GM12873 (cell line): ENCODE measurements around the gene ITGB6.

ENCODE experiments used
- TF ChIP-seq, protein P1 (sequence below): IDR thresholded peaks from 2 replicates; pipeline ENCODE4 v1.5.1; 2012; ENCODE audit warnings: low read depth, mild to moderate bottlenecking, moderate library complexity, low read length, control low read depth; ENCODE audit not compliant: insufficient read depth; ENCODE audit errors: missing control alignments

The ITGB6 gene

DNA sequence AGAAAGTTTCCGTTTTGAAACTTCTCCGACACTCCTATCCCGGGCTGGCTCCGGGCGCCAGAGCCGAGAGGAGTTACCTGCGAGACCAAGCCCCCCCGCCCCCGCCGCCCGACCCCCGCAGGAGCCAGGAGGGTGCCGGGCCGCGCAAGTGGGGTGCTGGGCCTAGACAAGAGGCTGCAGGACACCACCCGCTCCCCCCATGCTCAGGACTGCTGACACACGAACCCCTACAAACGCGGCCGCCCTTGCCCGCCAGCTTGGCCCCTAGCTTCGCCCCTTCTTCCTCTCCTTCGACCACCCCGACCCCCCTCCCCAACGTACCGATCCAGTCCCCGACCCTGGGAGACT is 138.2 kb downstream of the ITGB6 start:
- TF ChIP-seq, protein P1, sequence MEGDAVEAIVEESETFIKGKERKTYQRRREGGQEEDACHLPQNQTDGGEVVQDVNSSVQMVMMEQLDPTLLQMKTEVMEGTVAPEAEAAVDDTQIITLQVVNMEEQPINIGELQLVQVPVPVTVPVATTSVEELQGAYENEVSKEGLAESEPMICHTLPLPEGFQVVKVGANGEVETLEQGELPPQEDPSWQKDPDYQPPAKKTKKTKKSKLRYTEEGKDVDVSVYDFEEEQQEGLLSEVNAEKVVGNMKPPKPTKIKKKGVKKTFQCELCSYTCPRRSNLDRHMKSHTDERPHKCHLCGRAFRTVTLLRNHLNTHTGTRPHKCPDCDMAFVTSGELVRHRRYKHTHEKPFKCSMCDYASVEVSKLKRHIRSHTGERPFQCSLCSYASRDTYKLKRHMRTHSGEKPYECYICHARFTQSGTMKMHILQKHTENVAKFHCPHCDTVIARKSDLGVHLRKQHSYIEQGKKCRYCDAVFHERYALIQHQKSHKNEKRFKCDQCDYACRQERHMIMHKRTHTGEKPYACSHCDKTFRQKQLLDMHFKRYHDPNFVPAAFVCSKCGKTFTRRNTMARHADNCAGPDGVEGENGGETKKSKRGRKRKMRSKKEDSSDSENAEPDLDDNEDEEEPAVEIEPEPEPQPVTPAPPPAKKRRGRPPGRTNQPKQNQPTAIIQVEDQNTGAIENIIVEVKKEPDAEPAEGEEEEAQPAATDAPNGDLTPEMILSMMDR: no peak

DNA sequence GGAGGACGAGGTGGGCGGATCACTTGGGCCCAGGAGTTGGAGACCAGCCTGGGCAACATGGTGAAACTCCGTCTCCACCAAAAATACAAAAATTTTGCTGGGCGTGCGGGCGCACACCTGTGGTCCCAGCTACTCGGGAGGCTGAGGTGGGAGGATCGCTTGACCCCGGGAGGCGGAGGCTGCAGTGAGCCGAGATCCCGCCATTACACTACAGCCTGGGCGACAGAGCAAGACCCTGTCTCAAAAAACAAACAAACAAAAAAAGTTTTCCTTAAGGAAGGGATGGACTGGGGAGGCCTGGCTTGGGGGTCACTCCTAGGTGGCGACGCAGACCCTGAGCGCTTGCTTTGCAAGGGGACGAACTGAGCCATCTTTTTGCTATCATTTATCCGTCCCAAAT is 138.5 kb downstream of the ITGB6 start:
- TF ChIP-seq, protein P1: no peak

DNA sequence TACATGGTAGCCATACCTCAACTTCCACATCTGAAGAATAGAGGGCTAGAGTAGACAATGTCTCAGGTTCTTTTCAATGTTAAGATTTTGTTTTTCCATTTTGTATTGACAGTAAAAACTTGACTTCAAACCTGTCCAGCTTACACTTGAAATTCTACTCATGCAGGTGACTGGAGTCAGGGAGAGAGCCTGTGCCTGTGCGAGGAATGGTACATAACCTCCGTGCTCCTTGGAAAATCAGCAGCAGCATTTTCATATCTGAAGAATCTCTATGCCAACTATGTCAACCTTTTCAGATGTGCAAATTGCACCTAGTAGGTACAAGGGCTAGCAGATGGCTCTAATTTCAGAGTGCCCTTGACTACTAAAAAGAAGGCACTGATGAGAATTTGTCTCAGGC is 139.8 kb downstream of the ITGB6 start:
- TF ChIP-seq, protein P1: no peak

DNA sequence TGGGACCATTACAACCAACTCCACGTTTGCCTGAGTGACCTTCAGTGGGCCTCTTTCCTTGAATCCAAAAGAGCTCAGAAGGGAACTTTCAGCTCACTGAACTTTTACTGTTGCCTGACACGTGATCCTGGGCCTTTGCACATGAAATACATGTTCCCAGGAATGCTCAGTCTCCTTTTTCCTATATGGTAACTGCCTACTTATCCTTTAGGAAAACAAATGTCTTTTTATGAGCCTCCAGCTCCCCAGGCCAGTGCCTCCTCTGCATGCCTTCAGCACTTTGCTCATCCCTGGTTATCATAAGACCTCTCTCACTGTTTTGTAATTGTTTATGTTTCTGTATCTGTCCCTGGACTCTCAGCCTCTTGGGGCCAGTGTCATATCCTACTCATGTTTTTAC is 142.7 kb downstream of the ITGB6 start:
- TF ChIP-seq, protein P1: no peak

DNA sequence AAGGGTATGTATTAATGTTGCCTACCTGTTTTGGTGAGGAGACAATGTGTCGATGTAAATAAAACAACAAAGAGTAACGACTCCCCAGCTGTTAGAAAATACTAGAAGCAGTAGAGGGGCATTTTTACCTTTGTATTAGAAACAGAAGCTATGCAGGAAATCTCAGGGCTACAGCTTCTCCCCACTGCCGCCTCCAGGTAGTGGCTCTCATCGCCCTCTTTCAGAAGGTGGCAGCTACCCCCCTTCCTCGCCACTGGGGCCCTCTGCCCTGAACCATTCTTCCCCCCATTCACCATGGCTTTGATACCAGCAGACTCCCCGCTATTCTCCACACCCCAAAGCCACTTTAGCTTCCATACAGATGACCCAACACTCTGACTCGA is 144.4 kb downstream of the ITGB6 start:
- TF ChIP-seq, protein P1: no peak

DNA sequence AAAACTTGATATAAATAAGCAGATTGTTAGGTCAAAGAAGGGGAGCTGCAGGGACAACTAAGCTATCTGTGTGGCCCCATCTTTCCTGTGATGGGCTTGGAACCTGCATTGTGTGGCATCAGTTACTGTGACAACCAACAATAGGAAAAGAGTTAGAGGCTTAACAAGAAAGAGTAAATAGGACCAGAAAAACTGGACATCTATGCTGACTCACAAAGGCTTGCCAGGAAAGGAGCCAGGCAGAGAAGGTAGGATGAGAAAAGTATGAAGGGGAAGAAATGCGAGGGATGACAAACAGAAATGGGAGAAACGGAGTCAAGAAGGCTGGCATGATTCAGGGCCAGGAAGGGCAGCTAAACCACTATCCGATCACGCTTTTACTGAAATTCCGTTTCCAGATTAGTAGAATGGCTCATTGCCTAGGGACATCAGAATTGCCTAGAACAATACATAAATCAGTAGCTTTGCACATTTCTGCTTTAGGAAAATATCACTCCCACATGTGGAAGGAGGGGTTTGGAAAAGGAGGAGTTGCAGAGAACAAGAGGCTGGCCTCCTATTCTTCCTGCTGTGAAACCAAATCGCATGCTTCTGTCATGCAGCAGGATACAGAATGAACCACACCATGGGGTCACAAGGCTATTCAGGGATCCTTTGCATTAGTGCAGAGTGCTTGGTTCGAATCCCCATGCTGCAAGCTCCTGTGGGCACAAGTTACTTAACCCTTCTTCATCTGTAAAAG is 144.9 kb downstream of the ITGB6 start:
- TF ChIP-seq, protein P1: no peak

DNA sequence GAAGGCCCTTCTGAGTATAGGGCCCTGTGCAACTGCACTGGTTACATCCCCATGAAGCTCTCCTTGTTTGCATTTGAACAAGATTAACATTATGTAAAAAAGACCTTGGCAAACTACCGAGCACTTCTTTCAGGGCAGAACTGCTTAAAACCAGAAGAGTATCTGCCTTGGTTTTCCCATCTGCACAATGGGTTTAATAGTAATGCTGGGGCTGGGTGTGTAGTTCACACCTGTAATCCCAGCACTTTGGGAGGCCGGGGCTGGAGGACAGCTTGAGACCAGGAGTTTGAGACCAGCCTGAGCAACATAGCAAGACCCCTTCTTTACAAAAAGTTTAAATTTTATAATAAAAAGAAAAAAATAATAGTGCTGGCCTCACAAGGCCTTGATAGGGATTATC is 146.1 kb downstream of the ITGB6 start:
- TF ChIP-seq, protein P1: no peak
